ENCODE results near the gene DYRK1B. TPM values are rescaled to one million over a fixed set of nuclear protein-coding genes. Genes with fewer than 3 reads are reported as not detected.

The DYRK1B gene
- total RNA-seq, 1 experiment from 2014 or later: 322 TPM

DNA sequence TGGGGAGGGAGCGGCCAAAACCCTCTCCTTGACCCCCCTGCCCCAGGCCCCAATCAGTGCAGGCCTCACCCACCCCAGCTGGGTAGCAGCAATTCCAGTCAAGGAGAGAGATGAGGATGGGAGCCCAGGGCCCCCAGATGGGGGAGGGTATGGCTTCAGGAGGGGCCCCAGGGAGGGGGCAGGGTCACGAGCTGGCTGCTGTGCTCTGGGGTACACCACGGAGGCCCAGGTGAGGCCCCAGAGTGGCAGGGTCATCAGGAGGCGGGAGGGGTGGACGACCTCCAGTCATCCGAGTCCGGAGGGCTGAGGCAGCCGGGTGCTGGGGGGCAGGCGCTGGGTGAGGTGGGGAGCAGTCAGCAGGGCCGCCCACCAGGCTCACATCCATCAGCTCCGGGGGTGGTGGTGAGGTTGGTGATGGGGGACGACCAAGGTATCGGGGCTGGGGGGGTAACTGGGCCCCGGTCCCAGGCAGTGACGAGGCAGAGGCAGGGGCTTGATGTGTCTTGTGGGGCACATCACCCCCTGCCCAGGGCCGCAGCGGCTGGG, 8.4 kb downstream of the DYRK1B start:
- H3K4me3 ChIP-seq (ENCODE audit: low read depth in 2 of 2, low read length in 2 of 2): no peak overlapping the region
- POLR2A ChIA-PET: interaction anchor here (0.6 to 3.7 kb wide), 9 partner anchors 8 to 371 kb away, joined by 3 to 82 read pairs (median 4); partner anchors contain the start of genes DYRK1B, FBL and PSMC4

DNA sequence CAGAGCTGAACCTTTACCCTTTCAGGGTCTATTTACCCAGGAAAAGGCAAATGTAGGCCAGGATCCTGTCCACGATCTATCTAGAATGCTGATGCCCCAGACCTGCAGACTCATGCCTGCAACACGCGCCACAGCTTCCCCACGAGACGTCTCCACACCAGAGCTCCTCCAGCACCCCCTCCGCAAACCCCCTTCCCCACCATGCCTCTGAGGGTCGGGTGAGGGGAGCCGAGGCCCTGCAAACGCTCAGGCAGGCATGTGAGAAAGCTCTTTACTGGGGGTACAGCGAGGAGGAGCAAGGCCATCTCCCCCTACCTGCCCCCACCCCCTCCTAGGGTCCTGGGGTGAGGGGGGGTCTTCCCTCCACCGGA, 8.9 kb downstream of the DYRK1B start:
- H3K27me3 ChIP-seq (ENCODE audit: control insufficient read depth, insufficient read depth, low read length): no peaks in the 10 kb centered on the region
- H3K4me3 ChIP-seq (ENCODE audit: low read depth in 2 of 2, low read length in 2 of 2): peak overlapping the region; percentile 37 to 51
- H3K9me3 ChIP-seq (ENCODE audit: control insufficient read depth, insufficient read depth, low read depth, low read length): no peaks in the 10 kb centered on the region; the same call in 1 of the 2 replicates
- BruUV-seq (replicated peaks): no TSS peak
- ATAC-seq (no peak), DNase-seq (ENCODE audit: low read depth, low spot score) (no peak)
- in situ Hi-C loops (cut with HindIII; ENCODE audit: low pct_unique_long_range_greater_than_20kb, low sequenced_read_pairs): no loop called here
- peaks cover 25% of the 10 kb centered on the region for H3K4me1 ChIP-seq (ENCODE audit: control insufficient read depth, insufficient read depth, low read length)
- H3K27ac ChIP-seq (ENCODE audit: low read length): peak overlapping the region; percentile 78
- peaks cover 35% of the 10 kb centered on the region for H3K36me3 ChIP-seq (ENCODE audit: control insufficient read depth, insufficient read depth, low read length)
- no peak for TF ChIP-seq TCF7L2 (IDR thresholded peaks at IDR 0.05; ENCODE audit: low read depth, low read length)
- TF ChIP-seq, protein P1, sequence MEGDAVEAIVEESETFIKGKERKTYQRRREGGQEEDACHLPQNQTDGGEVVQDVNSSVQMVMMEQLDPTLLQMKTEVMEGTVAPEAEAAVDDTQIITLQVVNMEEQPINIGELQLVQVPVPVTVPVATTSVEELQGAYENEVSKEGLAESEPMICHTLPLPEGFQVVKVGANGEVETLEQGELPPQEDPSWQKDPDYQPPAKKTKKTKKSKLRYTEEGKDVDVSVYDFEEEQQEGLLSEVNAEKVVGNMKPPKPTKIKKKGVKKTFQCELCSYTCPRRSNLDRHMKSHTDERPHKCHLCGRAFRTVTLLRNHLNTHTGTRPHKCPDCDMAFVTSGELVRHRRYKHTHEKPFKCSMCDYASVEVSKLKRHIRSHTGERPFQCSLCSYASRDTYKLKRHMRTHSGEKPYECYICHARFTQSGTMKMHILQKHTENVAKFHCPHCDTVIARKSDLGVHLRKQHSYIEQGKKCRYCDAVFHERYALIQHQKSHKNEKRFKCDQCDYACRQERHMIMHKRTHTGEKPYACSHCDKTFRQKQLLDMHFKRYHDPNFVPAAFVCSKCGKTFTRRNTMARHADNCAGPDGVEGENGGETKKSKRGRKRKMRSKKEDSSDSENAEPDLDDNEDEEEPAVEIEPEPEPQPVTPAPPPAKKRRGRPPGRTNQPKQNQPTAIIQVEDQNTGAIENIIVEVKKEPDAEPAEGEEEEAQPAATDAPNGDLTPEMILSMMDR (IDR thresholded peaks at IDR 0.05): no peak
- TF ChIP-seq, protein P2, sequence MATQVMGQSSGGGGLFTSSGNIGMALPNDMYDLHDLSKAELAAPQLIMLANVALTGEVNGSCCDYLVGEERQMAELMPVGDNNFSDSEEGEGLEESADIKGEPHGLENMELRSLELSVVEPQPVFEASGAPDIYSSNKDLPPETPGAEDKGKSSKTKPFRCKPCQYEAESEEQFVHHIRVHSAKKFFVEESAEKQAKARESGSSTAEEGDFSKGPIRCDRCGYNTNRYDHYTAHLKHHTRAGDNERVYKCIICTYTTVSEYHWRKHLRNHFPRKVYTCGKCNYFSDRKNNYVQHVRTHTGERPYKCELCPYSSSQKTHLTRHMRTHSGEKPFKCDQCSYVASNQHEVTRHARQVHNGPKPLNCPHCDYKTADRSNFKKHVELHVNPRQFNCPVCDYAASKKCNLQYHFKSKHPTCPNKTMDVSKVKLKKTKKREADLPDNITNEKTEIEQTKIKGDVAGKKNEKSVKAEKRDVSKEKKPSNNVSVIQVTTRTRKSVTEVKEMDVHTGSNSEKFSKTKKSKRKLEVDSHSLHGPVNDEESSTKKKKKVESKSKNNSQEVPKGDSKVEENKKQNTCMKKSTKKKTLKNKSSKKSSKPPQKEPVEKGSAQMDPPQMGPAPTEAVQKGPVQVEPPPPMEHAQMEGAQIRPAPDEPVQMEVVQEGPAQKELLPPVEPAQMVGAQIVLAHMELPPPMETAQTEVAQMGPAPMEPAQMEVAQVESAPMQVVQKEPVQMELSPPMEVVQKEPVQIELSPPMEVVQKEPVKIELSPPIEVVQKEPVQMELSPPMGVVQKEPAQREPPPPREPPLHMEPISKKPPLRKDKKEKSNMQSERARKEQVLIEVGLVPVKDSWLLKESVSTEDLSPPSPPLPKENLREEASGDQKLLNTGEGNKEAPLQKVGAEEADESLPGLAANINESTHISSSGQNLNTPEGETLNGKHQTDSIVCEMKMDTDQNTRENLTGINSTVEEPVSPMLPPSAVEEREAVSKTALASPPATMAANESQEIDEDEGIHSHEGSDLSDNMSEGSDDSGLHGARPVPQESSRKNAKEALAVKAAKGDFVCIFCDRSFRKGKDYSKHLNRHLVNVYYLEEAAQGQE (IDR thresholded peaks at IDR 0.05; ENCODE audit: insufficient read depth in 1 of 2, low read depth in 2 of 2, low read length in 1 of 2): no peak
- TF ChIP-seq SIN3A (IDR thresholded peaks at IDR 0.05; ENCODE audit: borderline replicate concordance, insufficient read depth, low read depth, low read length): no peak
- no peak for TF ChIP-seq POLR2AphosphoS5 (IDR thresholded peaks at IDR 0.05; ENCODE audit: low read depth, low read length)
- ChIA-PET POLR2A (interaction anchor here (0.6 to 3.7 kb wide), 11 partner anchors 8 to 372 kb away, joined by 3 to 82 read pairs (median 4); partner anchors contain the start of genes DYRK1B, FBL and PSMC4), CTCF (interaction anchor here (0.6 to 6.6 kb wide), 8 partner anchors 9 to 145 kb away, joined by 3 to 72 read pairs (median 10); partner anchors contain the start of genes DYRK1B, FBL and PSMC4)
- intact Hi-C loops (cut with micrococcal nuclease; ENCODE audit: unreplicated experiment): no loop called here

More for the DNA sequence above, 8.4 kb downstream of the DYRK1B start:
- peak overlapping the region; percentile 78; the same call in 1 of the 2 replicates for H3K27ac ChIP-seq (ENCODE audit: low read length)
- H3K4me1 ChIP-seq (ENCODE audit: control insufficient read depth, insufficient read depth, low read length): peaks cover 26% of the 10 kb centered on the region
- DNase-seq (ENCODE audit: low read depth, low spot score) (no peak), ATAC-seq (no peak)
- H3K36me3 ChIP-seq (ENCODE audit: control insufficient read depth, insufficient read depth, low read length): peaks cover 41% of the 10 kb centered on the region
- TF ChIP-seq, protein P2 (IDR thresholded peaks at IDR 0.05; ENCODE audit: insufficient read depth in 1 of 2, low read depth in 2 of 2, low read length in 1 of 2): no peak
- TF ChIP-seq, protein P1 (IDR thresholded peaks at IDR 0.05): no peak
- TF ChIP-seq POLR2AphosphoS5 (IDR thresholded peaks at IDR 0.05; ENCODE audit: low read depth, low read length) (no peak), TCF7L2 (IDR thresholded peaks at IDR 0.05; ENCODE audit: low read depth, low read length) (no peak), SIN3A (IDR thresholded peaks at IDR 0.05; ENCODE audit: borderline replicate concordance, insufficient read depth, low read depth, low read length) (no peak)
- in situ Hi-C loops (cut with HindIII; ENCODE audit: low pct_unique_long_range_greater_than_20kb, low sequenced_read_pairs) (no loop called here), intact Hi-C loops (cut with micrococcal nuclease; ENCODE audit: unreplicated experiment) (no loop called here)
- BruUV-seq (replicated peaks): no TSS peak
- CTCF ChIA-PET: interaction anchor here (1.1 to 6.6 kb wide), 6 partner anchors 8 to 145 kb away, joined by 3 to 72 read pairs (median 13); partner anchors contain the start of genes DYRK1B, FBL and PSMC4
- H3K9me3 ChIP-seq (ENCODE audit: control insufficient read depth, insufficient read depth, low read depth, low read length): no peaks in the 10 kb centered on the region; the same call in 1 of the 2 replicates
- no peaks in the 10 kb centered on the region for H3K27me3 ChIP-seq (ENCODE audit: control insufficient read depth, insufficient read depth, low read length)

All from Panc1 (cell line).